ENCODE data around the gene DSCAM.

Gene DSCAM

GRCh38 chr21:40146216-40146837 is 700.6 kb downstream of the DSCAM start:
- Histone ChIP-seq H3K4ac (ENCODE audit: low read depth, low read length) (no peak overlapping the region), H3K23ac (ENCODE audit: low read length) (no peak overlapping the region), H3K4me2 (ENCODE audit: low read length) (no peak overlapping the region), H3K27ac (ENCODE audit: low read depth, low read length) (no peak overlapping the region), H3K4me1 (ENCODE audit: control insufficient read depth, low read depth, low read length) (no peaks in the 10 kb centered on the region), H3K18ac (ENCODE audit: low read length) (no peak overlapping the region), H3K4me3 (ENCODE audit: low read length) (no peak overlapping the region), H4K8ac (ENCODE audit: low read depth, low read length) (no peak overlapping the region), H3K79me1 (ENCODE audit: low read length) (no peaks in the 10 kb centered on the region), H3K56ac (ENCODE audit: low read length) (no peak overlapping the region), H2BK5ac (ENCODE audit: low read length) (no peak overlapping the region), H3K79me2 (ENCODE audit: control insufficient read depth, insufficient read depth, low read length) (no peaks in the 10 kb centered on the region), H2BK15ac (replicated peaks; ENCODE audit: low read depth) (no peak overlapping the region), H2BK120ac (ENCODE audit: low read depth, low read length) (no peak overlapping the region), H3K27me3 (ENCODE audit: insufficient read depth, low read length, poor library complexity) (no peaks in the 10 kb centered on the region), H2AK5ac (ENCODE audit: low read length) (no peak overlapping the region), H3K36me3 (ENCODE audit: control insufficient read depth, insufficient read depth, low read length) (no peaks in the 10 kb centered on the region), H4K5ac (ENCODE audit: low read length) (no peak overlapping the region), H3K9ac (ENCODE audit: low read length) (no peak overlapping the region)
- WGBS (ENCODE audit: extremely low coverage, insufficient coverage, low lambda C conversion rate) = no CpG with 5 or more reads among the region's 10 CpGs
- DNase-seq = no peak

GRCh38 chr21:40143822-40144525 is 703.0 kb downstream of the DSCAM start:
- H3K79me1 ChIP-seq (ENCODE audit: low read length) = no peaks in the 10 kb centered on the region
- peak overlapping the region; percentile 25 for H3K56ac ChIP-seq (ENCODE audit: low read length)
- no peak overlapping the region for H2BK120ac ChIP-seq (ENCODE audit: low read depth, low read length)
- no peak overlapping the region for H4K5ac ChIP-seq (ENCODE audit: low read length)
- H3K36me3 ChIP-seq (ENCODE audit: control insufficient read depth, insufficient read depth, low read length) = no peaks in the 10 kb centered on the region
- H3K4me1 ChIP-seq (ENCODE audit: control insufficient read depth, low read depth, low read length) = no peaks in the 10 kb centered on the region
- H3K27ac ChIP-seq (ENCODE audit: low read depth, low read length) = no peak overlapping the region
- no peak overlapping the region for H2BK15ac ChIP-seq (replicated peaks; ENCODE audit: low read depth)
- no peak overlapping the region for H3K23ac ChIP-seq (ENCODE audit: low read length)
- H2BK5ac ChIP-seq (ENCODE audit: low read length) = no peak overlapping the region
- no peaks in the 10 kb centered on the region for H3K27me3 ChIP-seq (ENCODE audit: insufficient read depth, low read length, poor library complexity)
- H4K8ac ChIP-seq (ENCODE audit: low read depth, low read length) = no peak overlapping the region
- DNase-seq = peak; percentile 52
- no peak overlapping the region for H3K18ac ChIP-seq (ENCODE audit: low read length)
- no peaks in the 10 kb centered on the region for H3K79me2 ChIP-seq (ENCODE audit: control insufficient read depth, insufficient read depth, low read length)
- no peak overlapping the region for H3K4ac ChIP-seq (ENCODE audit: low read depth, low read length)
- WGBS (ENCODE audit: extremely low coverage, insufficient coverage, low lambda C conversion rate) = no CpG with 5 or more reads among the region's 20 CpGs
- H3K4me2 ChIP-seq (ENCODE audit: low read length) = no peak overlapping the region
- H2AK5ac ChIP-seq (ENCODE audit: low read length) = no peak overlapping the region
- no peak overlapping the region for H3K9ac ChIP-seq (ENCODE audit: low read length)
- no peak overlapping the region for H3K4me3 ChIP-seq (ENCODE audit: low read length)

GRCh38 chr21:40141621-40142020 is 705.3 kb downstream of the DSCAM start:
- no peak overlapping the region for H2BK120ac ChIP-seq (ENCODE audit: low read depth, low read length)

GRCh38 chr21:40140675-40141074 is 706.3 kb downstream of the DSCAM start:
- H4K5ac ChIP-seq (ENCODE audit: low read length) = no peak overlapping the region
- H3K18ac ChIP-seq (ENCODE audit: low read length) = no peak overlapping the region
- H3K4me1 ChIP-seq (ENCODE audit: control insufficient read depth, low read depth, low read length) = no peaks in the 10 kb centered on the region
- no peak overlapping the region for H3K4ac ChIP-seq (ENCODE audit: low read depth, low read length)
- no peak for DNase-seq
- no peaks in the 10 kb centered on the region for H3K36me3 ChIP-seq (ENCODE audit: control insufficient read depth, insufficient read depth, low read length)
- H3K27ac ChIP-seq (ENCODE audit: low read depth, low read length) = no peak overlapping the region
- H2BK5ac ChIP-seq (ENCODE audit: low read length) = no peak overlapping the region
- no peak overlapping the region for H3K9ac ChIP-seq (ENCODE audit: low read length)
- no peak overlapping the region for H2BK15ac ChIP-seq (replicated peaks; ENCODE audit: low read depth)
- H3K4me3 ChIP-seq (ENCODE audit: low read length) = no peak overlapping the region
- no peaks in the 10 kb centered on the region for H3K79me2 ChIP-seq (ENCODE audit: control insufficient read depth, insufficient read depth, low read length)
- H2BK120ac ChIP-seq (ENCODE audit: low read depth, low read length) = no peak overlapping the region
- H3K79me1 ChIP-seq (ENCODE audit: low read length) = no peaks in the 10 kb centered on the region
- no peak overlapping the region for H2AK5ac ChIP-seq (ENCODE audit: low read length)
- no peak overlapping the region for H3K4me2 ChIP-seq (ENCODE audit: low read length)
- H3K27me3 ChIP-seq (ENCODE audit: insufficient read depth, low read length, poor library complexity) = no peaks in the 10 kb centered on the region
- no peak overlapping the region for H4K8ac ChIP-seq (ENCODE audit: low read depth, low read length)
- WGBS (ENCODE audit: extremely low coverage, insufficient coverage, low lambda C conversion rate) = no CpG with 5 or more reads among the region's 3 CpGs
- H3K23ac ChIP-seq (ENCODE audit: low read length) = no peak overlapping the region
- H3K56ac ChIP-seq (ENCODE audit: low read length) = no peak overlapping the region

More at GRCh38 chr21:40141621-40142020, 705.3 kb downstream of the DSCAM start:
- no peak for DNase-seq
- Histone ChIP-seq H3K27me3 (ENCODE audit: insufficient read depth, low read length, poor library complexity) (no peaks in the 10 kb centered on the region), H3K4me3 (ENCODE audit: low read length) (no peak overlapping the region), H3K18ac (ENCODE audit: low read length) (no peak overlapping the region), H3K9ac (ENCODE audit: low read length) (no peak overlapping the region), H4K8ac (ENCODE audit: low read depth, low read length) (no peak overlapping the region), H3K4ac (ENCODE audit: low read depth, low read length) (no peak overlapping the region), H3K79me2 (ENCODE audit: control insufficient read depth, insufficient read depth, low read length) (no peaks in the 10 kb centered on the region), H3K27ac (ENCODE audit: low read depth, low read length) (no peak overlapping the region), H3K36me3 (ENCODE audit: control insufficient read depth, insufficient read depth, low read length) (no peaks in the 10 kb centered on the region), H2BK15ac (replicated peaks; ENCODE audit: low read depth) (no peak overlapping the region), H3K4me1 (ENCODE audit: control insufficient read depth, low read depth, low read length) (no peaks in the 10 kb centered on the region), H3K56ac (ENCODE audit: low read length) (no peak overlapping the region), H2AK5ac (ENCODE audit: low read length) (no peak overlapping the region), H3K4me2 (ENCODE audit: low read length) (no peak overlapping the region), H2BK5ac (ENCODE audit: low read length) (no peak overlapping the region), H4K5ac (ENCODE audit: low read length) (no peak overlapping the region), H3K79me1 (ENCODE audit: low read length) (no peaks in the 10 kb centered on the region), H3K23ac (ENCODE audit: low read length) (no peak overlapping the region)
- no CpG with 5 or more reads among the region's 8 CpGs for WGBS (ENCODE audit: extremely low coverage, insufficient coverage, low lambda C conversion rate)

GRCh38 chr21:40139636-40140035 is 707.3 kb downstream of the DSCAM start:
- Histone ChIP-seq H3K56ac (ENCODE audit: low read length) (no peak overlapping the region), H3K4me3 (ENCODE audit: low read length) (no peak overlapping the region), H2AK5ac (ENCODE audit: low read length) (no peak overlapping the region), H3K36me3 (ENCODE audit: control insufficient read depth, insufficient read depth, low read length) (no peaks in the 10 kb centered on the region), H3K23ac (ENCODE audit: low read length) (no peak overlapping the region), H3K79me1 (ENCODE audit: low read length) (no peaks in the 10 kb centered on the region), H2BK120ac (ENCODE audit: low read depth, low read length) (no peak overlapping the region), H2BK5ac (ENCODE audit: low read length) (no peak overlapping the region), H4K8ac (ENCODE audit: low read depth, low read length) (no peak overlapping the region), H2BK15ac (replicated peaks; ENCODE audit: low read depth) (no peak overlapping the region), H3K4me2 (ENCODE audit: low read length) (no peak overlapping the region), H3K4me1 (ENCODE audit: control insufficient read depth, low read depth, low read length) (no peaks in the 10 kb centered on the region), H3K27me3 (ENCODE audit: insufficient read depth, low read length, poor library complexity) (no peaks in the 10 kb centered on the region), H3K4ac (ENCODE audit: low read depth, low read length) (no peak overlapping the region), H3K27ac (ENCODE audit: low read depth, low read length) (no peak overlapping the region), H4K5ac (ENCODE audit: low read length) (no peak overlapping the region), H3K79me2 (ENCODE audit: control insufficient read depth, insufficient read depth, low read length) (no peaks in the 10 kb centered on the region), H3K9ac (ENCODE audit: low read length) (no peak overlapping the region), H3K18ac (ENCODE audit: low read length) (no peak overlapping the region)
- DNase-seq = no peak
- 100% methylated on average over 3 of the region's 5 CpGs for WGBS (ENCODE audit: extremely low coverage, insufficient coverage, low lambda C conversion rate)
